ENCODE measurements around the gene AFMID. TPM values are rescaled to one million over a fixed set of nuclear protein-coding genes. Genes with fewer than 3 reads are reported as not detected.

Gene AFMID
- polyA plus RNA-seq, 6 donors from 2014 or later = 0.53 to 4.6 (median 2.1) TPM; not detected in 1

DNA sequence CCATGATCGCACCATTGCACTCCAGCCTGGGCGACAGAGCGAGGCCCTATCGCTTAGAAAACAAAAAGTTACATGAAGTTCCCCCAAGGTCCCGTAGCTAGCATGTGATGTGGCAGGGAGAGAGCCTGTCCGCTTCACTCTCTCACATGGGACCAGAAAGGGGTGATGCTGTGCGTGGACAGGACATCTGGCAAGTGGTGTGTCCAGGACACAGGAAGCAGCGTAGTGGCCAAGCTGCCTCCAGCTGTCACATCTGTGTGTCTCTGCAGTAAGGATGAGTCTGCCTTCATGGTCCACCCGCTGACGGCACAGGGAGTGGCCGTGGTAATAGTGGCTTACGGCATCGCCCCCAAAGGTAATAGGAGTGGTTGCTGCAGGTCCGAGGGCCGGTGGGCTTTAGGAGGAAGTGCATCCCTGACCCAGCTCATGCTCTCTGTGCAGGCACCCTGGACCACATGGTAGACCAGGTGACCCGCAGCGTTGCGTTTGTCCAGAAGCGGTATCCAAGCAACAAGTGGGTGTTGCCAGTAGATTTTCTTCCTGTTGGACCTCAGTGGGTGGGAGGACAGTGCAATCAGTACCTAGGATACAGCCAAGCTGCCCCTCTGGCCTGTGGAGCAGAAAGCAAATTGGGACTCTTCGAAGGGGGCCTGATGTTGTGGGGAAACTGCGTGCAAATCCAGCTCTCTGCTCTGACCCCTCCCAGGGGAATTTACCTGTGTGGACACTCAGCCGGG lies 17.4 kb downstream of the AFMID start:
- peak overlapping the region in 1 of 6 donors; percentile 14 for H3K27ac Mint-ChIP-seq

DNA sequence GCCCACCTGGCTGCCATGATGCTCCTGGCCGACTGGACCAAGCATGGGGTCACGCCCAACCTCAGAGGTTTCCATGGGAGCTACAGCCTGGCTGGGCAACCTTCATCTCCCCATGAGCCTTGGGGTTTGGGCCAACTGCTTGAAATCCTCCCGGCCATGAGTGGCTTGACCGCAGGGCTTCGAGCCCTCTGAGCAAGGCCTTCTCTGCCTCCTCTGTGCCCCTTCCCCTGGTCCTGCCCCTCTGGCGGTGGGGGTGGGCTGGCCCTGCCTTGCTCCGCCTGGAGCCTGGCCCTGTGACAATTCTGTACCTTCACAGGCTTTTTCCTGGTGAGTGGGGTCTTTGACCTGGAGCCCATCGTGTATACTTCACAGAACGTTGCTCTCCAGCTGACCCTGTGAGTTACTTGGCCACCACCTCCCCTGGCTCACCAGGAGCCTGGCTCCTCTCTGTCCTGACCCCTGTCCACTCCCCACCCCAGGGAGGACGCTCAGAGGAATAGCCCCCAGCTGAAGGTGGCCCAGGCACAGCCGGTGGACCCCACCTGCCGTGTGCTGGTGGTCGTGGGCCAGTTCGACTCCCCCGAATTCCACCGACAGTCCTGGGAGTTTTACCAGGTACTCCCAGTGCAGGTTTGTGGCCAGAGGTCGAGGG lies 18.1 kb downstream of the AFMID start:
- H3K27ac Mint-ChIP-seq = no peak overlapping the region
- no peaks in the 10 kb centered on the region for H3K4me1 Mint-ChIP-seq
- no peaks in the 10 kb centered on the region for H3K9me3 Mint-ChIP-seq
- H3K27me3 Mint-ChIP-seq = no peaks in the 10 kb centered on the region
- no peak overlapping the region for H3K4me3 Mint-ChIP-seq
- ATAC-seq (ENCODE audit: low read depth in 2 of 2) (no peak), DNase-seq (no peak)
- no peaks in the 10 kb centered on the region for H3K36me3 Mint-ChIP-seq

More for the DNA sequence above, 17.4 kb downstream of the AFMID start:
- Mint-ChIP-seq H3K4me1 (no peaks in the 10 kb centered on the region), H3K4me3 (no peak overlapping the region), H3K27me3 (no peaks in the 10 kb centered on the region), H3K36me3 (no peaks in the 10 kb centered on the region), H3K9me3 (no peaks in the 10 kb centered on the region)
- ATAC-seq (ENCODE audit: low read depth in 2 of 2) = no peak
- DNase-seq = no peak

DNA sequence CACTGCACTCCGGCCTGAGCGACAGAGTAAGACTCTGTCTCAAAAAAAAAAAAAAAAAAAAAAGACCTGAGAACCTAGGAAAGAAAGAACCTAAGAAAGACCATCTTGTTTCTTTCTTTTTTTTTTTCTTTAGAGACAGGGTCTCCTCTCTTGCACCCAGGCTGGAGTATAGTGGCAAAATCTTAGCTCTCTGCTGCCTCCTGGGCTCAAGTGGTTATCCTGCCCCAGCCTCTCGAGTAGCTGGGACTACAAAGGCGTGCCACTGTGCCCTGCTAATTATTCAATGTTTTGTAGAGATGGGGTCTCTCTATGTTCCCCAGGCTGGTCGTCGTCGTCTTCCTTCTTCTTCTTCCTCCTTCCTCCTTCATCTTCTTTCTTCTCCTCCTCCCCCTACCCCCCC lies 19.1 kb downstream of the AFMID start:
- DNase-seq (no peak), ATAC-seq (ENCODE audit: low read depth in 2 of 2) (no peak)
- Mint-ChIP-seq H3K27me3 (no peaks in the 10 kb centered on the region), H3K27ac (peak overlapping the region in 1 of 6 donors; percentile 76), H3K4me3 (no peak overlapping the region), H3K36me3 (no peaks in the 10 kb centered on the region), H3K9me3 (no peaks in the 10 kb centered on the region), H3K4me1 (no peaks in the 10 kb centered on the region)

DNA sequence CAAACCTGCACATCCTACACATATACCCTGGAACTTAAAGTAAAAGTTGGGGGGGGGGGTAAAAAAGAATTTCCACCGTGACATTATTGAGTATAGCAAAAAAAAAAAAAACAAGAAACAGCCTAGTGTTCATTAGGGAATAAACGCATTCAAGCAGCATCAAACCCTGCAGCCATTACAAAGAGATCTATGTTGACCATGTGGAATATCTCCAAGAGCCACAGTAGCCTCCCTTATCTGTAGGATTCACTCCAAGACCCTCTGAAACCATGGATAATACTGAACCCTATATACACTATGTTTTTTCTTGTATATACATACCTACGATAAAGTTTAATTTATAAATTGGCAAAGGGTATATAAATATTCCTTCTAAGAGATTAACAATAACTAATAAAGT lies 21.3 kb downstream of the AFMID start:
- no peaks in the 10 kb centered on the region for H3K9me3 Mint-ChIP-seq
- peaks cover 0 to 4% (median 1%) of the 10 kb centered on the region in 3 donors for H3K4me1 Mint-ChIP-seq
- H3K27ac Mint-ChIP-seq = no peak overlapping the region
- no peak overlapping the region for H3K4me3 Mint-ChIP-seq
- no peak for DNase-seq
- H3K27me3 Mint-ChIP-seq = no peaks in the 10 kb centered on the region
- ATAC-seq (ENCODE audit: low read depth in 2 of 2) = no peak
- H3K36me3 Mint-ChIP-seq = no peaks in the 10 kb centered on the region

DNA sequence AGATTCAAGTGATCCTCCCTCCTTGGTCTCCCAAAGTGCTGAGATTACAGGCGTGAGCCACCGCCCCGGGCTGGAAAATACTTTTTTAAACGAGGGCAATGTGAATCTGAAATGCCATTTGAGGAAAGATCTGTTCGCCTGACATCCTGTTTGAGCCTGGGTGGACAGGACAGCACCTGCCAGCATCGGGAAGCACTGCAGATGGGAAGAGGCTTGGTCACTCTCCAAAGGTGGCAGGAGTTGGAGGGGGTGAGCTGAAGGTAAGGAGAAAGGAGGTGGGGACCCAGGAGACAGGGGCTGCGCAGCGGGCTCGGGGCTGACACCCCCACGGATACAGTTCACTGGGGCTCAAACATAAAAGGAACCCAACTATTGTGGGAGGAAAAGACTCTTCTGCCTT lies 22.9 kb downstream of the AFMID start:
- ATAC-seq (ENCODE audit: low read depth in 2 of 2) (no peak), DNase-seq (no peak)
- Mint-ChIP-seq H3K27ac (no peak overlapping the region), H3K27me3 (no peaks in the 10 kb centered on the region), H3K36me3 (no peaks in the 10 kb centered on the region), H3K9me3 (no peaks in the 10 kb centered on the region), H3K4me1 (peaks cover 4 to 8% (median 6%) of the 10 kb centered on the region in 3 donors), H3K4me3 (no peak overlapping the region)

DNA sequence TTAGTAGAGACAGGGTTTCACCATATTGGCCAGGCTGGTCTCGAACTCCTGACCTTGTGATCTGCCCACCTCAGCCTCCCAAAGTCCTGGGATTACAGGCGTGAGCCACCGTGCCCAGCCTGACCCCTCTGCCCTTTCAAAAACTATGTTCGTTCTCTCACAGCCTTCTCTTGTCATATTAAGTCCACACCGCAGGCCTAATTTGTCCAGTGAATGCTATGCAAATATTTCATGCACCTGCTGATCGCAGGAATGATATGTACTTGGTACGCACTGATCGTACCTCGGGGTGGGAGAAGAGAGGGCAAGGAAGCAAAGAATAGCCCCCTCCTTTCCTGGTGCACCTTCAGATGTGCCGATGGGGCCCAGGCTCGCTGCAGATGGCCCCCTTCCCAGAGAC lies 23.9 kb downstream of the AFMID start:
- H3K4me1 Mint-ChIP-seq = peaks cover 4 to 8% (median 6%) of the 10 kb centered on the region in 3 donors
- H3K4me3 Mint-ChIP-seq = no peak overlapping the region
- H3K9me3 Mint-ChIP-seq = no peaks in the 10 kb centered on the region
- H3K36me3 Mint-ChIP-seq = no peaks in the 10 kb centered on the region
- ATAC-seq (ENCODE audit: low read depth in 2 of 2) (no peak), DNase-seq (no peak)
- H3K27ac Mint-ChIP-seq = no peak overlapping the region
- no peaks in the 10 kb centered on the region for H3K27me3 Mint-ChIP-seq

DNA sequence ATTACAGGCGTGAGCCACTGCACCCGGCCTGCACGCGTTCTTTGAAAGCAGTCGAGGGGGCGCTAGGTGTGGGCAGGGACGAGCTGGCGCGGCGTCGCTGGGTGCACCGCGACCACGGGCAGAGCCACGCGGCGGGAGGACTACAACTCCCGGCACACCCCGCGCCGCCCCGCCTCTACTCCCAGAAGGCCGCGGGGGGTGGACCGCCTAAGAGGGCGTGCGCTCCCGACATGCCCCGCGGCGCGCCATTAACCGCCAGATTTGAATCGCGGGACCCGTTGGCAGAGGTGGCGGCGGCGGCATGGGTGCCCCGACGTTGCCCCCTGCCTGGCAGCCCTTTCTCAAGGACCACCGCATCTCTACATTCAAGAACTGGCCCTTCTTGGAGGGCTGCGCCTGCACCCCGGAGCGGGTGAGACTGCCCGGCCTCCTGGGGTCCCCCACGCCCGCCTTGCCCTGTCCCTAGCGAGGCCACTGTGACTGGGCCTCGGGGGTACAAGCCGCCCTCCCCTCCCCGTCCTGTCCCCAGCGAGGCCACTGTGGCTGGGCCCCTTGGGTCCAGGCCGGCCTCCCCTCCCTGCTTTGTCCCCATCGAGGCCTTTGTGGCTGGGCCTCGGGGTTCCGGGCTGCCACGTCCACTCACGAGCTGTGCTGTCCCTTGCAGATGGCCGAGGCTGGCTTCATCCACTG lies 27.0 kb downstream of the AFMID start, which contains the start of gene BIRC5:
TSS of gene BIRC5 (plus strand) at position 238 of the 690 bp plus-strand sequence. CDS start at position 302, 64 bp downstream.
- H3K4me3 Mint-ChIP-seq = peak within 1 kb of the TSS in 7 of 8 donors; percentile 57 to 85 (median 76)
- ATAC-seq (ENCODE audit: low read depth in 2 of 2) (peak; percentile 100), DNase-seq (peak; percentile 86)
- no peaks in the 10 kb centered on the region for H3K36me3 Mint-ChIP-seq
- peaks cover 4 to 8% (median 6%) of the 10 kb centered on the region in 3 donors for H3K4me1 Mint-ChIP-seq
- H3K27me3 Mint-ChIP-seq = no peaks in the 10 kb centered on the region
- no peak within 1 kb of the TSS for H3K27ac Mint-ChIP-seq
- H3K9me3 Mint-ChIP-seq = no peaks in the 10 kb centered on the region

DNA sequence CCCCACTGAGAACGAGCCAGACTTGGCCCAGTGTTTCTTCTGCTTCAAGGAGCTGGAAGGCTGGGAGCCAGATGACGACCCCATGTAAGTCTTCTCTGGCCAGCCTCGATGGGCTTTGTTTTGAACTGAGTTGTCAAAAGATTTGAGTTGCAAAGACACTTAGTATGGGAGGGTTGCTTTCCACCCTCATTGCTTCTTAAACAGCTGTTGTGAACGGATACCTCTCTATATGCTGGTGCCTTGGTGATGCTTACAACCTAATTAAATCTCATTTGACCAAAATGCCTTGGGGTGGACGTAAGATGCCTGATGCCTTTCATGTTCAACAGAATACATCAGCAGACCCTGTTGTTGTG lies 27.5 kb downstream of the AFMID start:
- no peaks in the 10 kb centered on the region for H3K27me3 Mint-ChIP-seq
- no peak overlapping the region for H3K27ac Mint-ChIP-seq
- ATAC-seq (ENCODE audit: low read depth in 2 of 2) = no peak
- H3K9me3 Mint-ChIP-seq = no peaks in the 10 kb centered on the region
- H3K4me3 Mint-ChIP-seq = peak overlapping the region in 7 of 8 donors; percentile 57 to 85 (median 76)
- peaks cover 4 to 8% (median 6%) of the 10 kb centered on the region in 3 donors for H3K4me1 Mint-ChIP-seq
- DNase-seq = no peak
- H3K36me3 Mint-ChIP-seq = no peaks in the 10 kb centered on the region

DNA sequence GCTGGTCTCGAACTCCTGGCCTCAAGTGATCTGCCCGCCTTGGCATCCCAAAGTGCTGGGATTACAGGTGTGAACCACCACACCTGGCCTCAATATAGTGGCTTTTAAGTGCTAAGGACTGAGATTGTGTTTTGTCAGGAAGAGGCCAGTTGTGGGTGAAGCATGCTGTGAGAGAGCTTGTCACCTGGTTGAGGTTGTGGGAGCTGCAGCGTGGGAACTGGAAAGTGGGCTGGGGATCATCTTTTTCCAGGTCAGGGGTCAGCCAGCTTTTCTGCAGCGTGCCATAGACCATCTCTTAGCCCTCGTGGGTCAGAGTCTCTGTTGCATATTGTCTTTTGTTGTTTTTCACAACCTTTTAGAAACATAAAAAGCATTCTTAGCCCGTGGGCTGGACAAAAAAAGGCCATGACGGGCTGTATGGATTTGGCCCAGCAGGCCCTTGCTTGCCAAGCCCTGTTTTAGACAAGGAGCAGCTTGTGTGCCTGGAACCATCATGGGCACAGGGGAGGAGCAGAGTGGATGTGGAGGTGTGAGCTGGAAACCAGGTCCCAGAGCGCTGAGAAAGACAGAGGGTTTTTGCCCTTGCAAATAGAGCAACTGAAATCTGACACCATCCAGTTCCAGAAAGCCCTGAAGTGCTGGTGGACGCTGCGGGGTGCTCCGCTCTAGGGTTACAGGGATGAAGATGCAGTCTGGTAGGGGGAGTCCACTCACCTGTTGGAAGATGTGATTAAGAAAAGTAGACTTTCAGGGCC lies 32.4 kb downstream of the AFMID start:
- H3K4me1 Mint-ChIP-seq = peaks cover 0 to 2% (median under 1%) of the 10 kb centered on the region in 3 donors
- H3K36me3 Mint-ChIP-seq = no peaks in the 10 kb centered on the region
- DNase-seq = no peak
- no peaks in the 10 kb centered on the region for H3K27me3 Mint-ChIP-seq
- no peaks in the 10 kb centered on the region for H3K9me3 Mint-ChIP-seq
- peak overlapping the region in 1 of 6 donors; percentile 58 for H3K27ac Mint-ChIP-seq
- peak overlapping the region in 1 of 8 donors; percentile 43 for H3K4me3 Mint-ChIP-seq
- no peak for ATAC-seq (ENCODE audit: low read depth in 2 of 2)

DNA sequence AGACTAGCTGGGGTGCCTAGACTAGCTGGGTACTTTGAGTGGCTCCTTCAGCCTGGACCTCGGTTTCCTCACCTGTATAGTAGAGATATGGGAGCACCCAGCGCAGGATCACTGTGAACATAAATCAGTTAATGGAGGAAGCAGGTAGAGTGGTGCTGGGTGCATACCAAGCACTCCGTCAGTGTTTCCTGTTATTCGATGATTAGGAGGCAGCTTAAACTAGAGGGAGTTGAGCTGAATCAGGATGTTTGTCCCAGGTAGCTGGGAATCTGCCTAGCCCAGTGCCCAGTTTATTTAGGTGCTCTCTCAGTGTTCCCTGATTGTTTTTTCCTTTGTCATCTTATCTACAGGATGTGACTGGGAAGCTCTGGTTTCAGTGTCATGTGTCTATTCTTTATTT lies 35.9 kb downstream of the AFMID start:
- Mint-ChIP-seq H3K36me3 (no peaks in the 10 kb centered on the region), H3K4me3 (no peak overlapping the region), H3K27ac (no peak overlapping the region), H3K27me3 (peaks cover 8 to 17% (median 11%) of the 10 kb centered on the region in 3 donors), H3K9me3 (no peaks in the 10 kb centered on the region), H3K4me1 (peaks cover 0 to 5% (median 0%) of the 10 kb centered on the region in 3 donors)
- ATAC-seq (ENCODE audit: low read depth in 2 of 2) = no peak
- no peak for DNase-seq

DNA sequence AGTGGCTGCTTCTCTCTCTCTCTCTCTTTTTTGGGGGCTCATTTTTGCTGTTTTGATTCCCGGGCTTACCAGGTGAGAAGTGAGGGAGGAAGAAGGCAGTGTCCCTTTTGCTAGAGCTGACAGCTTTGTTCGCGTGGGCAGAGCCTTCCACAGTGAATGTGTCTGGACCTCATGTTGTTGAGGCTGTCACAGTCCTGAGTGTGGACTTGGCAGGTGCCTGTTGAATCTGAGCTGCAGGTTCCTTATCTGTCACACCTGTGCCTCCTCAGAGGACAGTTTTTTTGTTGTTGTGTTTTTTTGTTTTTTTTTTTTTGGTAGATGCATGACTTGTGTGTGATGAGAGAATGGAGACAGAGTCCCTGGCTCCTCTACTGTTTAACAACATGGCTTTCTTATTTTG lies 36.6 kb downstream of the AFMID start:
- Mint-ChIP-seq H3K4me3 (no peak overlapping the region), H3K27me3 (peaks cover 8 to 22% (median 15%) of the 10 kb centered on the region in 3 donors), H3K9me3 (no peaks in the 10 kb centered on the region), H3K4me1 (peaks cover 0 to 5% (median 0%) of the 10 kb centered on the region in 3 donors), H3K27ac (peak overlapping the region in 1 of 6 donors; percentile 82), H3K36me3 (no peaks in the 10 kb centered on the region)
- DNase-seq (no peak), ATAC-seq (ENCODE audit: low read depth in 2 of 2) (no peak)

DNA sequence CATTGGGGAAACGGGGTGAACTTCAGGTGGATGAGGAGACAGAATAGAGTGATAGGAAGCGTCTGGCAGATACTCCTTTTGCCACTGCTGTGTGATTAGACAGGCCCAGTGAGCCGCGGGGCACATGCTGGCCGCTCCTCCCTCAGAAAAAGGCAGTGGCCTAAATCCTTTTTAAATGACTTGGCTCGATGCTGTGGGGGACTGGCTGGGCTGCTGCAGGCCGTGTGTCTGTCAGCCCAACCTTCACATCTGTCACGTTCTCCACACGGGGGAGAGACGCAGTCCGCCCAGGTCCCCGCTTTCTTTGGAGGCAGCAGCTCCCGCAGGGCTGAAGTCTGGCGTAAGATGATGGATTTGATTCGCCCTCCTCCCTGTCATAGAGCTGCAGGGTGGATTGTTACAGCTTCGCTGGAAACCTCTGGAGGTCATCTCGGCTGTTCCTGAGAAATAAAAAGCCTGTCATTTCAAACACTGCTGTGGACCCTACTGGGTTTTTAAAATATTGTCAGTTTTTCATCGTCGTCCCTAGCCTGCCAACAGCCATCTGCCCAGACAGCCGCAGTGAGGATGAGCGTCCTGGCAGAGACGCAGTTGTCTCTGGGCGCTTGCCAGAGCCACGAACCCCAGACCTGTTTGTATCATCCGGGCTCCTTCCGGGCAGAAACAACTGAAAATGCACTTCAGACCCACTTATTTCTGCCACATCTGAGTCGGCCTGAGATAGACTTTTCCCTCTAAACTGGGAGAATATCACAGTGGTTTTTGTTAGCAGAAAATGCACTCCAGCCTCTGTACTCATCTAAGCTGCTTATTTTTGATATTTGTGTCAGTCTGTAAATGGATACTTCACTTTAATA lies 37.3 kb downstream of the AFMID start:
- Mint-ChIP-seq H3K9me3 (no peaks in the 10 kb centered on the region), H3K4me3 (no peak overlapping the region), H3K36me3 (no peaks in the 10 kb centered on the region), H3K4me1 (peaks cover 0 to 5% (median 0%) of the 10 kb centered on the region in 3 donors), H3K27ac (no peak overlapping the region), H3K27me3 (peaks cover 8 to 29% (median 15%) of the 10 kb centered on the region in 3 donors)
- no peak for ATAC-seq (ENCODE audit: low read depth in 2 of 2)
- no peak for DNase-seq
